DOHH2 (cell line): ENCODE measurements around the gene DYNC1I1.

Experiments used
- H3F3A ChIP-seq: fragments of 200-600 bp; sonication (generic), shearing (Covaris generic); 2 replicates; pipeline ENCODE4 v1.6.0; 2016; ENCODE audit warnings: antibody characterized with exemption, mild to moderate bottlenecking; ENCODE audit not compliant: control insufficient read depth, insufficient read depth
- H3K27ac ChIP-seq: fragments of 200-600 bp; sonication (generic); 2 replicates; pipeline ENCODE4 v1.5.1; 2014; ENCODE audit warnings: low read depth, mild to moderate bottlenecking, low read length, moderate library complexity
- H3K27me3 ChIP-seq: fragments of 200-600 bp; sonication (generic); 2 replicates; pipeline ENCODE4 v1.6.1; 2014; ENCODE audit warnings: mild to moderate bottlenecking, low read length, mixed read lengths; ENCODE audit not compliant: control insufficient read depth
- H3K36me3 ChIP-seq: fragments of 200-600 bp; sonication (generic); 2 replicates; pipeline ENCODE4 v1.6.1; 2014; ENCODE audit warnings: mild to moderate bottlenecking, low read length, moderate library complexity, mixed read lengths; ENCODE audit not compliant: control insufficient read depth
- H3K4me1 ChIP-seq: fragments of 200-600 bp; sonication (generic); 2 replicates; pipeline ENCODE4 v1.6.1; 2014; ENCODE audit warnings: mild to moderate bottlenecking, low read length, mixed read lengths; ENCODE audit not compliant: control insufficient read depth
- H3K4me2 ChIP-seq: fragments of 200-600 bp; sonication (generic); 2 replicates; pipeline ENCODE4 v1.6.0; 2014; ENCODE audit warnings: mild to moderate bottlenecking, low read length, moderate library complexity
- H3K4me3 ChIP-seq: fragments of 200-600 bp; sonication (generic); 2 replicates; pipeline ENCODE4 v1.5.1; 2014; ENCODE audit warnings: mild to moderate bottlenecking, low read length, mixed read lengths
- H3K79me2 ChIP-seq: fragments of 200-600 bp; sonication (generic); 2 replicates; pipeline ENCODE4 v1.6.1; 2014; ENCODE audit warnings: mild to moderate bottlenecking, low read length, mixed read lengths; ENCODE audit not compliant: control insufficient read depth
- H3K9me2 ChIP-seq: fragments of 200-600 bp; sonication (generic); replicated peaks from 2 replicates; pipeline ENCODE4 v1.6.1; 2014; ENCODE audit warnings: mild to moderate bottlenecking, low read length, mixed read lengths; ENCODE audit not compliant: control insufficient read depth
- H3K9me3 ChIP-seq: fragments of 200-600 bp; sonication (generic); 2 replicates; pipeline ENCODE4 v1.6.1; 2014; ENCODE audit warnings: antibody characterized with exemption, low read length, mixed read lengths; ENCODE audit not compliant: control insufficient read depth, insufficient read depth
- H4K20me1 ChIP-seq: fragments of 200-600 bp; sonication (generic); 2 replicates; pipeline ENCODE4 v1.6.0; 2014; ENCODE audit warnings: low read depth, mild to moderate bottlenecking, antibody characterized with exemption, low read length, moderate library complexity; ENCODE audit not compliant: control insufficient read depth, insufficient read depth
- EZH2phosphoT487 ChIP-seq: fragments of 200-600 bp; sonication (generic); IDR thresholded peaks from 2 replicates; pipeline ENCODE4 v1.6.1; 2017; ENCODE audit warnings: borderline replicate concordance, mild to moderate bottlenecking, antibody characterized with exemption, low read length, moderate library complexity, mixed read lengths
- TF ChIP-seq, protein P1 (sequence below): fragments of 200-600 bp; sonication (generic); IDR thresholded peaks from one replicate; pipeline ENCODE4 v1.5.1; 2014; ENCODE audit warnings: antibody characterized with exemption, mild to moderate bottlenecking, low read depth, low read length; ENCODE audit not compliant: poor library complexity, severe bottlenecking

The DYNC1I1 gene

DNA sequence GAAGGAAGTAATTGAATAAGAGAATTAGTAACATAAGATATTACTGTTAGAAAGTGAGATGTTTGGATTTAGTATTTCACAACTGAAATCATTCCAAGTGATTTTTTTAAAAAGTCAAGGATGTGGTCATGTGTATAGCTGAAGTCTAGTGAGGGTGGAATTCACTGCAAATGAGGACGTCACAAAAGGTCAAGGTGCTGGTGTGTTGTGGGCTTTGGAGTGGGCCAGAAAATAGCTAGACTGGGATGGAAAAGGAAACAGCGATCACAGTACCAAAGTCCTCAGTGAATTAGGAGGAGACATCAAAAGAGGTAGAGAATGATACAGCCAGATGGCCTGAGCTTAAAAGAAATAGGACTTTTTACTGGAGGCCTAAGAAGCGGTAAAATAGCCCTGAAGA is 272.8 kb downstream of the DYNC1I1 start:
- Histone ChIP-seq H3K4me3 (no peak overlapping the region), H3K27ac (no peak overlapping the region), H3K4me2 (no peak overlapping the region), H3K79me2 (no peaks in the 10 kb centered on the region), H3K9me3 (no peaks in the 10 kb centered on the region), H3K4me1 (no peaks in the 10 kb centered on the region), H3F3A (no peaks in the 10 kb centered on the region), H3K36me3 (no peaks in the 10 kb centered on the region), H3K9me2 (no peaks in the 10 kb centered on the region), H3K27me3 (no peaks in the 10 kb centered on the region), H4K20me1 (no peaks in the 10 kb centered on the region)
- no peak for TF ChIP-seq EZH2phosphoT487
- TF ChIP-seq, protein P1, sequence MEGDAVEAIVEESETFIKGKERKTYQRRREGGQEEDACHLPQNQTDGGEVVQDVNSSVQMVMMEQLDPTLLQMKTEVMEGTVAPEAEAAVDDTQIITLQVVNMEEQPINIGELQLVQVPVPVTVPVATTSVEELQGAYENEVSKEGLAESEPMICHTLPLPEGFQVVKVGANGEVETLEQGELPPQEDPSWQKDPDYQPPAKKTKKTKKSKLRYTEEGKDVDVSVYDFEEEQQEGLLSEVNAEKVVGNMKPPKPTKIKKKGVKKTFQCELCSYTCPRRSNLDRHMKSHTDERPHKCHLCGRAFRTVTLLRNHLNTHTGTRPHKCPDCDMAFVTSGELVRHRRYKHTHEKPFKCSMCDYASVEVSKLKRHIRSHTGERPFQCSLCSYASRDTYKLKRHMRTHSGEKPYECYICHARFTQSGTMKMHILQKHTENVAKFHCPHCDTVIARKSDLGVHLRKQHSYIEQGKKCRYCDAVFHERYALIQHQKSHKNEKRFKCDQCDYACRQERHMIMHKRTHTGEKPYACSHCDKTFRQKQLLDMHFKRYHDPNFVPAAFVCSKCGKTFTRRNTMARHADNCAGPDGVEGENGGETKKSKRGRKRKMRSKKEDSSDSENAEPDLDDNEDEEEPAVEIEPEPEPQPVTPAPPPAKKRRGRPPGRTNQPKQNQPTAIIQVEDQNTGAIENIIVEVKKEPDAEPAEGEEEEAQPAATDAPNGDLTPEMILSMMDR = no peak

DNA sequence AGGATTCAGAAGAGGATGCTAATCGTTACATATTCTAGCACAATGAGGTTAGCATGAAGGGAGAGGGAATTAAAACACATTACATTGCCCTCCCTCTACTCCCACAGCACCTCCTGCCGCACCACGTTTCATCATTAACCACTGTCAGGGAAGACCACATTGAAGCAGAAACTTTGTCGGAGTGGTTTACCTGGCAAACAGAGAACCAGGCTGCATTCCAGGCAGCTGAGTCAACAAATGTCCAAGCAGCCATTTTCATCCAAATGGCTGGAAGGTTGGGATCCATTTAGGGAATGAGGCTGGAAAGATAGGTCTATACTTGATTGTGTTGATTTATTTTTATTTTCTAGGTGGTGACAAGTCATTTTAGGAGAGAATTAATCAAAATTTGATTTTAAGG is 273.6 kb downstream of the DYNC1I1 start:
- H3K9me2 ChIP-seq = no peaks in the 10 kb centered on the region
- H3F3A ChIP-seq = no peaks in the 10 kb centered on the region
- no peaks in the 10 kb centered on the region for H3K4me1 ChIP-seq
- no peaks in the 10 kb centered on the region for H4K20me1 ChIP-seq
- H3K27me3 ChIP-seq = no peaks in the 10 kb centered on the region
- H3K36me3 ChIP-seq = no peaks in the 10 kb centered on the region
- no peak for TF ChIP-seq EZH2phosphoT487
- TF ChIP-seq, protein P1 = no peak
- H3K4me3 ChIP-seq = no peak overlapping the region
- H3K9me3 ChIP-seq = no peaks in the 10 kb centered on the region
- no peak overlapping the region for H3K4me2 ChIP-seq
- H3K79me2 ChIP-seq = no peaks in the 10 kb centered on the region
- no peak overlapping the region for H3K27ac ChIP-seq

DNA sequence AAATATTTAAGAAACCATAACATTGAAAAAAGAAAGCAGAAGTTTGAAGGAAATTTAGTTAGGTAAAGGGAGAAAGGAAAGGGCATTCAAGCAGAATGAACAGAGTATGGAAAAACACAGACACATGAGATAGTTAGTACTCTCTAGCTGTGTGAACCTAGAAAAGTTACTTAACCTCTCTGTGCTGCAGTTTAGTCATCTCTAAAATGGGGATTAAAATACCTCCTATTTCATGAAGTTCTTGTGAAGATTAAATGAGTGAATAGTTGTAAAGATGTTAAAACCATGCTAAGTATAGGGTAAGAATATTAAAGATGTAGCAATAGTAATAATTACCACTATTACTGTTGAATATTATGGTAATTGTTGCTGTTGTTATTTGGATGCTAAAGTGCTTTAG is 279.9 kb downstream of the DYNC1I1 start:
- Histone ChIP-seq H3K9me3 (no peaks in the 10 kb centered on the region), H3K27ac (no peak overlapping the region), H3K4me1 (no peaks in the 10 kb centered on the region), H3F3A (no peaks in the 10 kb centered on the region), H3K79me2 (no peaks in the 10 kb centered on the region), H3K4me2 (no peak overlapping the region), H3K4me3 (no peak overlapping the region), H3K9me2 (no peaks in the 10 kb centered on the region), H4K20me1 (no peaks in the 10 kb centered on the region), H3K36me3 (no peaks in the 10 kb centered on the region), H3K27me3 (no peaks in the 10 kb centered on the region)
- TF ChIP-seq, protein P1 = no peak
- TF ChIP-seq EZH2phosphoT487 = no peak

DNA sequence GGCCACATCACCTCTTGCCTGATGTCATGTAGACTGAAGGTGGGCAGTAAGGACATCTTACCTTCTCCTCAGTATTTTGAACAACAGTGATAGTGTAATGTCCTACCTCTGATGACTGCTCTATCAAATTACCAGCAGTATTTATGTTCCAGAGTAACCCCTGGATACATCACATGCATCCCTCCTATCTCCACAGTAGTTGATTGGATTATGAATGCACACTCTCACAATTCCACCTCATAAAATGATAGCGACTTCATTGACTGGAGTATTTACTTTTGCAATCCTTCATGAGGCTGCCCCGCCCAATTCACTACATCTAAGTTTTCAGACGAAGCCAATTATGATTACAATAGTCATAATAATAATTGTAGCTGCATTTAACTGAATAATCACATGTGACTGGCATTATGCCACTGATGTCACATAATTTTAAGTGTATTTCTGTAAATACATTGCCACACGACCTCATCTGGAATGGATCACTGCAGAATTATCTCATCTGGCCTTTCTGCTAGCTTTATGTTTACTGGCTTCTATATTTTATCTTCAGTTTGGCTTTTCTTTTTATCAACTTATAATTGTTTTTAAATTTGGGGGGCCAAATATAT is 280.6 kb downstream of the DYNC1I1 start:
- no peaks in the 10 kb centered on the region for H3K9me2 ChIP-seq
- H3K4me1 ChIP-seq = no peaks in the 10 kb centered on the region
- H3K9me3 ChIP-seq = no peaks in the 10 kb centered on the region
- no peaks in the 10 kb centered on the region for H3K36me3 ChIP-seq
- no peaks in the 10 kb centered on the region for H3K27me3 ChIP-seq
- H3K4me2 ChIP-seq = no peak overlapping the region
- no peaks in the 10 kb centered on the region for H3F3A ChIP-seq
- H3K4me3 ChIP-seq = no peak overlapping the region
- no peak for TF ChIP-seq EZH2phosphoT487
- TF ChIP-seq, protein P1 = no peak
- no peaks in the 10 kb centered on the region for H4K20me1 ChIP-seq
- H3K27ac ChIP-seq = no peak overlapping the region
- no peaks in the 10 kb centered on the region for H3K79me2 ChIP-seq
